ENCODE results near the gene MACROD1. TPM values are rescaled to one million over a fixed set of nuclear protein-coding genes. Genes with fewer than 3 reads are reported as not detected.

Gene MACROD1
- polyA plus RNA-seq, 1 donor (not counting 4 experiments of a cell fraction or from before 2014, with no cell fraction given): 4.6 TPM

DNA sequence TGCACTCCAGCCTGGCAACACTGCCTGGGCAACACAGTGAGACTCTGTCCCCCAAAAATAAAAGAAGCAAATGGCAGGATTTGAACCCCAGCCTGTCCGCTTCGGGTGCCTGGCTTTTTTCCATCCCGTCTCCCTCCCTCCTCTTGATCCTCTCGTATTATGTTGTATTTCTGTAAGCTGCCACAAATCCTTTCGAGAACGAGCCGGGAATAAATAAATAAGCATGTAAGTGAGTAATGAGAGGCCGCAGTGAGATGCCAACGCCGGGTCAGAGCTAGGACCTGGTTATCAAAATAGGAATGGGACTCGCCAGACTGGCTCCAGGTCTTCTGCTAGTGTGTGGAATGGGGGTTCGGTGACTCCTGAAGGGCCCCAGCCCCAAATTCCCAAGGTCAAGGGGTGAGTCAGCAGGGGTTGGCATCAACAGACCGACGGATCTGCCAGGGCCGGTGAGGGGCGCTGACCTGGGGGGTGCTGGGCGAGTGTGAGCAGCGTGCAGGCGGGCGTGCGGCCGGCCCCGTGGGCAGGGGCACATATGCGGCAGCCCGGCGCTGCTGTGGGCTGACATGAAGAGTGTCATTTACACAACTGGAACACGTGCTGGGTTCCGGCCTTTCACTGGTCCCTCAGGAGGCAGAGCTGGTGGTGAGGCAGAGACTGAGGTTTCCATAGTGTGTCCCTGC lies 82.4 kb downstream of the MACROD1 start:
- Histone ChIP-seq H3K4me1 (ENCODE audit: control insufficient read depth, extremely low read depth, insufficient read depth, low read length) (peaks cover 2% of the 10 kb centered on the region), H3K27ac (ENCODE audit: control insufficient read depth, insufficient read depth, low read length) (no peak overlapping the region), H3K27me3 (ENCODE audit: control insufficient read depth, extremely low read depth, insufficient read depth, low read length) (peaks cover 21% of the 10 kb centered on the region), H2AFZ (ENCODE audit: control insufficient read depth, low read length) (no peak overlapping the region), H3K9me3 (ENCODE audit: control insufficient read depth, low read depth, low read length) (no peaks in the 10 kb centered on the region), H3K9me1 (ENCODE audit: control insufficient read depth, extremely low read depth, insufficient read depth, low read length) (no peaks in the 10 kb centered on the region), H3K79me2 (ENCODE audit: control insufficient read depth, insufficient read depth, low read length) (no peaks in the 10 kb centered on the region), H3K36me3 (ENCODE audit: control insufficient read depth in 2 of 2, extremely low read depth in 1 of 2, insufficient read depth in 2 of 2, low read length in 2 of 2) (no peaks in the 10 kb centered on the region), H4K20me1 (ENCODE audit: control insufficient read depth, extremely low read depth, insufficient read depth, low read length) (peaks cover 2% of the 10 kb centered on the region), H3K4me2 (ENCODE audit: control insufficient read depth, extremely low read depth, insufficient read depth, low read depth, low read length) (no peak overlapping the region), H3K9ac (ENCODE audit: control insufficient read depth, extremely low read depth, insufficient read depth, low read length) (no peak overlapping the region), H3K4me3 (ENCODE audit: control insufficient read depth in 2 of 3, extremely low read depth in 1 of 3, insufficient read depth in 2 of 3, low read depth in 1 of 3, low read length in 3 of 3) (no peak overlapping the region)
- no peak for TF ChIP-seq EZH2 (IDR thresholded peaks at IDR 0.05; ENCODE audit: low read length)
- DNase-seq (ENCODE audit: low read depth, low spot score) (no peak), FAIRE-seq (no peak)
- dilution Hi-C loops (cut with MboI; ENCODE audit: extremely low pct_ligation_motif_present, low sequenced_read_pairs): no loop called here

DNA sequence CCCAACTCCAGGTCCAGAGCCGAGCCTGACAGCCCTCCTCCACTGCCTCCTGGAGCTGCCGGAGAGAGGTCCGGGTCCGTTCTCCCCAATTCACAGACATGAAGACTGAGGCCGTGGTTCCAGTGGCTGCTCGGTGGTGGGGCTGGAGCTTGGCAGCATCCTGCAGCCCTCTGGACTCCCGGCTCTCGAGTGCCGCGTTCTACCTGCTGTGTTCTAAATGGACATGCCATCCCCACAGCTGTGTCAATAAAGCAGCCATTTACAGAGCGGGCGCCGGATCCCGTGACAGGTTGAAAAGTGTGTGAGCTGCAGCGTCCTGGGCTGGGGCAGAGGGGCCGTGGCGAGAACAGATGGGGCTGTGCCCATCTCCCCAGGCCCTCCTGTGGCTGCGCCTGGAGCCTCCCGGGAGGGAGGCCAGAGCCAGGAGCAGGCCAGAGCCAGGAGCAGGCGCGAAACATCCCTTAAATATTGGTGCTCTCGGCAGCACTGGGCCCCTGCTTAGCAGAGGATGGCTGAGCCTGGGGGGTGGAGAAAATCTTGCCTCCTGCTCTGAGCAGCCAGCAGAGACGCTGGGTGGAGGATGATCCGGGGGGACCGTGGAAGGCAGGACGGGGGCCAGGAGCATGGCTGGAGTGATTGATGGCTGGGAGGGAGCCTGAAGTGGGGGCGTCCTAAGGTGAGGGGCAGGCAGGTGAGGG lies 84.0 kb downstream of the MACROD1 start:
- Histone ChIP-seq H3K27me3 (ENCODE audit: control insufficient read depth, extremely low read depth, insufficient read depth, low read length) (peaks cover 6% of the 10 kb centered on the region), H3K79me2 (ENCODE audit: control insufficient read depth, insufficient read depth, low read length) (no peaks in the 10 kb centered on the region), H3K4me3 (ENCODE audit: control insufficient read depth in 2 of 3, extremely low read depth in 1 of 3, insufficient read depth in 2 of 3, low read depth in 1 of 3, low read length in 3 of 3) (no peak overlapping the region), H3K9me1 (ENCODE audit: control insufficient read depth, extremely low read depth, insufficient read depth, low read length) (no peaks in the 10 kb centered on the region), H3K36me3 (ENCODE audit: control insufficient read depth in 2 of 2, extremely low read depth in 1 of 2, insufficient read depth in 2 of 2, low read length in 2 of 2) (no peaks in the 10 kb centered on the region), H4K20me1 (ENCODE audit: control insufficient read depth, extremely low read depth, insufficient read depth, low read length) (no peaks in the 10 kb centered on the region), H3K9me3 (ENCODE audit: control insufficient read depth, low read depth, low read length) (no peaks in the 10 kb centered on the region), H3K4me1 (ENCODE audit: control insufficient read depth, extremely low read depth, insufficient read depth, low read length) (no peaks in the 10 kb centered on the region), H3K9ac (ENCODE audit: control insufficient read depth, extremely low read depth, insufficient read depth, low read length) (no peak overlapping the region), H3K27ac (ENCODE audit: control insufficient read depth, insufficient read depth, low read length) (no peak overlapping the region), H2AFZ (ENCODE audit: control insufficient read depth, low read length) (no peak overlapping the region), H3K4me2 (ENCODE audit: control insufficient read depth, extremely low read depth, insufficient read depth, low read depth, low read length) (no peak overlapping the region)
- DNase-seq (ENCODE audit: low read depth, low spot score): no peak
- no peak for FAIRE-seq
- dilution Hi-C loops (cut with MboI; ENCODE audit: extremely low pct_ligation_motif_present, low sequenced_read_pairs): no loop called here
- TF ChIP-seq, protein P1, sequence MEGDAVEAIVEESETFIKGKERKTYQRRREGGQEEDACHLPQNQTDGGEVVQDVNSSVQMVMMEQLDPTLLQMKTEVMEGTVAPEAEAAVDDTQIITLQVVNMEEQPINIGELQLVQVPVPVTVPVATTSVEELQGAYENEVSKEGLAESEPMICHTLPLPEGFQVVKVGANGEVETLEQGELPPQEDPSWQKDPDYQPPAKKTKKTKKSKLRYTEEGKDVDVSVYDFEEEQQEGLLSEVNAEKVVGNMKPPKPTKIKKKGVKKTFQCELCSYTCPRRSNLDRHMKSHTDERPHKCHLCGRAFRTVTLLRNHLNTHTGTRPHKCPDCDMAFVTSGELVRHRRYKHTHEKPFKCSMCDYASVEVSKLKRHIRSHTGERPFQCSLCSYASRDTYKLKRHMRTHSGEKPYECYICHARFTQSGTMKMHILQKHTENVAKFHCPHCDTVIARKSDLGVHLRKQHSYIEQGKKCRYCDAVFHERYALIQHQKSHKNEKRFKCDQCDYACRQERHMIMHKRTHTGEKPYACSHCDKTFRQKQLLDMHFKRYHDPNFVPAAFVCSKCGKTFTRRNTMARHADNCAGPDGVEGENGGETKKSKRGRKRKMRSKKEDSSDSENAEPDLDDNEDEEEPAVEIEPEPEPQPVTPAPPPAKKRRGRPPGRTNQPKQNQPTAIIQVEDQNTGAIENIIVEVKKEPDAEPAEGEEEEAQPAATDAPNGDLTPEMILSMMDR (optimal IDR thresholded peaks at IDR 0.05 in 1 of 3, IDR thresholded peaks at IDR 0.05 in 1 of 3, conservative IDR thresholded peaks at IDR 0.05 in 1 of 3; ENCODE audit: extremely low read depth in 1 of 3, insufficient read depth in 2 of 3, low read length in 3 of 3): no peak
- TF ChIP-seq EZH2 (IDR thresholded peaks at IDR 0.05; ENCODE audit: low read length): no peak

All from keratinocyte (primary cell).